Activated effector memory CD4-positive, alpha-beta T cell treated with Interleukin-2 at 50 U/mL for 16 hours (primary cell): Measurements from ENCODE around the gene COL3A1.

ENCODE experiments used
- DNase-seq: peaks from one replicate; pipeline ENCODE4 v3.0.0-alpha.2; 2020

Gene COL3A1

DNA sequence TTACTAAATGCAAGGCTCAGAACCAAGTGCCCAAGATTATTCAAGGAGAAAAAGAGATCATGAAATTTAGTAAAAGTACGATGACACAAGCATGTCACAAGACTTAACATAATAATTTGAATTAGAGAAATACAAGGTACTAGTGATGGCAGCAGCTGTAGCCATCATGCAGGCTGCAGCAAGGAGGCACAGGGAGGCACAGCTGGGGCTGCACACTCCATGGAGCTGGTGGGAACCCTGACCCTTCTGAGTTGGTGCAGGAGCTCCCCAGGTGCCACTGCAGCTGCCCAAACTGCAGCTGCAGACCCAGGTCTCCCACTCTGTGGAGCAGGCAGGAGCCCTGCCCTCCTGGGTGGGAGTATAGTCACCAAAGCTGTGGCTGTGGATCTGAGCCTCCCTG is 46.0 kb downstream of the COL3A1 start:
- DNase-seq, result no peak

GRCh38 chr2:189022053-189022481 is 47.9 kb downstream of the COL3A1 start:
- no peak for DNase-seq

DNA sequence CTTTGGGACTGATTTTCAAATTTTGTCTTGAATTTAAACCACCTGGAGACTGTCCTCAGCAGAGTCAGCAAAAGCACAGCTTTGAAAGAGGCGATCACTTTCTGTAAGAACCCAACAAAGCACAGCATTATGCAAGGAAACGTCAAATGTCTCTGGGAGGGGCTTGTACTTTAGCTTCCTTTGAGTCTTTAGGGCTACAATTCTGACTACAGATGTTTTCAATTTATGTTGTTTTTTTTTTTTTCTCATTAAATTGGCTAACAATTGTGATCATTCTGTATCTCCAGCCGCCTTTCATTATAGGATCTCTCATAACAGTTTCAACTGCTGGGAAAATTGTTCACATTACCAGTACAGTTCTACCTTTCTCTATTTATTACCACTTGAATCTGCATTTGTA is 48.3 kb downstream of the COL3A1 start:
- no peak for DNase-seq

- no peak for DNase-seq
Measured at GRCh38 chr2:189024901-189025618, 50.9 kb downstream of the COL3A1 start.

- DNase-seq, result no peak
Measured at GRCh38 chr2:189037518-189037917, 63.3 kb downstream of the COL3A1 start.

DNA sequence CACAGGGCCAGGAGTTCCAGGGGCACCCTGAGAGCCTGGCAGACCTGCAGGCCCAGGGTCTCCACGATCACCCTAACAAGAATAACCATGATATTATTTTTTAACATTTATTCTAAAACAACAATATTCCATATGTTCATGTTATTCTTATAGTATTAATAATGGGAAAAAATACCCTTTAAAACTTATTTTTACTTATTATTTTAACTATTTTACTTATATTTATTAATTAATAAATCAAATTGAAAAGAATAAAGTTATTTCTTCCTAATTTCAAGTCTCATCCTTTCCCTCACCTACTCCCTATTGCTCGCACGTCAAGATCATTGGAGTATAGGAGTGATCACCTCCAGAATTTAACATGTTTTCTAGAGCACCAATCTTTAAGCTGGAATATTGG is 71.7 kb downstream of the COL3A1 start:
- DNase-seq, result no peak

GRCh38 chr2:189046320-189046719 is 72.1 kb downstream of the COL3A1 start:
- DNase-seq, result no peak

DNA sequence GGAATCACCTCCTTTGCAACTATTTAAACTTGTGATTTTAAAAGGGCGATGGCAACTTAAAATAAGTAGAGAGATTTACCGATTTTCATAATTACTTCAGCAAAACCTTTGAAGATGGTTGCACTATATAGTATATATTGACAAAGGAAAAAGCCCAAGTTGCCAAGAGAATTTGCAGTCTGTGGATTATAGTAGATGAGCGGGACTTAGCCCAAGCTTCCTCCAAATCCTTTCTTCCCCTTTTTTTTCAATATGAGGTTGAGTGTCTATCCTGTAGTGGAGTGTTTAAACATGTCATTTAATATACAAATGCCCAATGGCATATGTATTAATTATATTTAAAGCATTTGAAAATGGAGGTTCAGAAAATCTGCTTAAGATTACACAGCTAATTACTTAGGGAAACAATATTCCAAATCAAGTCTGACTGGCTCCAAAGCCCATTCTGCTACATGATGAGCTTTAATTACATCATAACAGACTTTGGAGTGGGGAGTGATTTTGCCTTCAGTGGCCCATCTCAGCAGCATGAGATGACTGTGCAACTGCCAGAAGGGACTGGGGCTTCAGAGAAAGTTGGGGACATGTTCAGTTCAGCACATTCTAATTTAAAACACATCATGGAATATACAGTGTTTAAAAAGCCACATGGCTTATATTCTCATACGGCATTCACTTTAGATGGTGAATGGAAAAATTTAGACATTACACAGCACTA is 73.2 kb downstream of the COL3A1 start:
- no peak for DNase-seq

DNA sequence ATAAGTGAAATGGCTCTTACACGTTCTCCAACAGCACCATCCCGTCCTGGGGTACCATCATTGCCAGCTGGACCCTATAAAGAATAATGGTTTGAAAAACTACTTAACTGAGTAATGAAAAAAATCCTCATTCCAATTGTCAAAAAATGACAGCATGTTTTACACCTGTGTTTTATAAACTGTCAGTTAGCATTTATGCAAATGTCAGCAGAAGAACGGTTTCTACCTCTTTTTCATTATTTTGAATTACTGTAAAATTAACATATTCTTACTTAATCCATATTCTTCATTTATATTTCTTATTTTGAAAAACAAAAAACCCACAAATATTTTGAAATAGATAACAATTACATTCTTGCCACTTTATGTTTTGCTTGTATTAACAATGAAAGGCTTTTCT is 74.0 kb downstream of the COL3A1 start:
- no peak for DNase-seq

GRCh38 chr2:189049709-189050164 is 75.6 kb downstream of the COL3A1 start:
- no peak for DNase-seq

GRCh38 chr2:189050165-189050712 is 76.1 kb downstream of the COL3A1 start:
- no peak for DNase-seq

GRCh38 chr2:189056200-189057106 is 82.3 kb downstream of the COL3A1 start:
- DNase-seq, result no peak

GRCh38 chr2:189057316-189057715 is 83.1 kb downstream of the COL3A1 start:
- no peak for DNase-seq

DNA sequence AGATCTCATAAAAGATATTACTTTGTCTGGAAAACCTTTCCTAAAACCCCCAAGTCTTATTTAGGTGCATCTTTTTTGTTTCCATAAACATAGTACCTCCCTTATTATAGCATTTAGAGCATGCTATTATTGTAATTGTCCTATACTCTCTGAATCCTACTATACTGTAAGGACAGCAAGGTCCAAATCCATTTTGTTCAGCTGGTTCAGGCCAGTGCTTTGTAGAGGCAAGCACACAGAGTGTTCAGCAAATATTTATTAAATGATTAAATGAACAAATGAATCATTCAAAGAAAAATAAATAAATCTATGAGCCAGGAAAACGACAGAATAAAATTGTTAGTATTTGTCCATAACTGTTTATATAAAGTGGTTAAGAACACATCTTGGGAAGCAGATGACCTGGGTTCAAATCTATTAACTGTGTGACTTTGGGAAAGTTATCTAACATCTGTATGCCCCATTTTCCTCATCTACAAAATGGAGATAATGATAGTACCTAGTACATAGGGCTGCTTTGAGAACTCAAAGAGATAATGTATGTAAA is 86.0 kb downstream of the COL3A1 start:
- DNase-seq, result no peak
